Measurements from ENCODE around the gene CHPF.
A peak's percentile ranks its signal among the peaks of the same experiment; 100 is the strongest.

CHPF gene

DNA sequence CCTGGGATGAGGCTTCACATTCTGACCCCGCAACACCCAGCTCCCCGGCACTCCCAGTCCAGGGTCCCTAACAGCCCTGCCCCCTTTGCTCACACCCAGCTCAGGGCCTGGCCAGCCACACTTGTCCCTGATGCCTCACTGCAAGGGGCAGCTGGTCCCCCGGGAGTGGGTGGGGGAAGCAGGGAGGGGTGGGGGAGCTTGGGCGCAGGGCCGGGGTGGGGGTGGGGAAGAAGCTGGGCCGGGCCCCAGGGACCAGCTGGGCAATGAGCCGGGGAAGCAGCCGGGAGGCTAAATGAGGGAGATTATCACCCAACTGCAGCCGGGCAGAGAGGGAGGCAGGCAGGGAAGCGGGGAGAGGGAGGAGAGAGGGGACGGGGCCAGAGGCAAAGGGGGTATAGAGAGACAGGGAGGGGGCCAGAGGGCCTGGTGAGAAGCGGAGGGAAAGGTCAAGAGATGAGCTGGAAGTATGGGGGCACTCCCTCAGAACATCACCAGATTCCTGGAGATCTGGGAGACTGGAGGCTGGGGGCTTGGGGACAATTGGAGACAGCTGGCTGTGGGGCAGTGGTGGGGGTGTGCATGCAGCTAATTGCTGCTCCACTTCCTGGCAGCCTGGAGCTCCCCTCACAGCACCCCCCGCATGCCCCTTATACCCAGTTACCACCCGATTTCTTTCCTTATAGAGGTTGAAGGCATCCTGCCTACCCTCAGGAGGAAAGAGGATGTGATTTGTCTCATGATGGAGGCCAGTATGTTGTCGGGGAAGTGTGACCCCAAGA lies 31.9 kb downstream of the CHPF start:
- no peak for ATAC-seq

DNA sequence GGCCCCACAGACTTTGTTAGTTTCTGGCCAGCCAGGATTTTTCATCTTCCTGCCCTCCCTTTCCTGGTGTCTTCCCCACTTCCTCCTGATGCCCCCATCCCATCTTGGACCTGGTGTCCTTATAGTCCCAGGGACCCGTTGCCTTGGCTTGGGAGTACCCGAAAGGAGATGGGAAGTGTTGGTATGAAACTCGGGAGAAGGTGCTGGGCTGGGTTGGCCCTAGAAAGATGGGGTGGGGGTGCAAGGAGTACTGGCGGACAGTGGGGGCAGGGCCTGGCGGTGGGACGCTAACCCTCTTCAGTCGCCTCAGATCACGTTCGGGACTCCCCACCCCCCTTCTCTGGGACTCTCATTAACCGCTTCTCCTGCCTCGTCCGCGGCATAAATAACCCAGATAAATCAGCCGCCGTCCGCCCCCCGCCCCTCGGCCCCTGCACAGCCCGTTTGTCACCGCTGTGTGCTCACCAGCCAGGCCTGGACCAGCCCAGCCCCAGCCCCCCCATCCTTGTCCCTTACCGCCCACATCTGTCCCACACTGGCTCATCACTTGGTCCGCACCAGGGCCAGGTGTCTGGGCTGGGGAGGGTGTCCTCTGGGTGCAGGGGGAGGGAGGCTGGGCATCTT lies 33.0 kb downstream of the CHPF start:
- ATAC-seq, result no peak

DNA sequence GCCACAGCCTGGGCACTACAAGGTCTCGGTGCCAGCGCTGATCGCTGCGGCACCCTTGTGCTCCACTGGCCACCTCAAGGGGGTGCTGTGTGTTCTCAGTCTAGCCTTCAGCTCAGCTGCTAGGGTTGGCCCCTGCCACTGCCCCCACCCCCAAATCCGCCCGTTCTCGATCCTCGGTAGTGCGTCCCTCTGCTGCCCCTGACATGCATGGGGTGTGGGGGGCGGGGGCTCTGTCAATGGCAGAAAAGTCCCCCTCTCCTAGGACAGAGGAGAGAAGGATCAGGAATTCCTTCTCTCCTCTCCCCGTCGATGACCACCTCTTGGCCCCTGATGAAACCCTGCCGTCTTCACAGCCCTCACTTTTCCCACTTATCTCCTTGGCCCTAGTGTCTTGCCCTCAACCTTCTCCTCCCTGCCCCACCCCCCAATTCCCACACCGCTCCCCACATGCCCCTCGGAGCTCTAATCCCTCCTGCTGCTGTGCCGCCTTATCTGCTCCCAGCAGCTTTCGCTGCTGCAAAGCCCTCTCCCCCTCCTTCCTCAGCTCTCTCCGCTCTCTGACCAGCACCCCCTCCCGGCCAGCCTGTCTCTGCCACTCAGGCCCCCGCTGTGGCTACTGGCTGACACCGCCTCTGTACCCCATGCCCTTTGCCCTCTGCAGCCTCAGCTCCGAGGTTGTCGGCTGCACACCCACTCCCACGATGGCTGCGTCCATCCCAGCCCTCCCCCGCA lies 33.7 kb downstream of the CHPF start:
- peak; percentile 72 to 74 for ATAC-seq

DNA sequence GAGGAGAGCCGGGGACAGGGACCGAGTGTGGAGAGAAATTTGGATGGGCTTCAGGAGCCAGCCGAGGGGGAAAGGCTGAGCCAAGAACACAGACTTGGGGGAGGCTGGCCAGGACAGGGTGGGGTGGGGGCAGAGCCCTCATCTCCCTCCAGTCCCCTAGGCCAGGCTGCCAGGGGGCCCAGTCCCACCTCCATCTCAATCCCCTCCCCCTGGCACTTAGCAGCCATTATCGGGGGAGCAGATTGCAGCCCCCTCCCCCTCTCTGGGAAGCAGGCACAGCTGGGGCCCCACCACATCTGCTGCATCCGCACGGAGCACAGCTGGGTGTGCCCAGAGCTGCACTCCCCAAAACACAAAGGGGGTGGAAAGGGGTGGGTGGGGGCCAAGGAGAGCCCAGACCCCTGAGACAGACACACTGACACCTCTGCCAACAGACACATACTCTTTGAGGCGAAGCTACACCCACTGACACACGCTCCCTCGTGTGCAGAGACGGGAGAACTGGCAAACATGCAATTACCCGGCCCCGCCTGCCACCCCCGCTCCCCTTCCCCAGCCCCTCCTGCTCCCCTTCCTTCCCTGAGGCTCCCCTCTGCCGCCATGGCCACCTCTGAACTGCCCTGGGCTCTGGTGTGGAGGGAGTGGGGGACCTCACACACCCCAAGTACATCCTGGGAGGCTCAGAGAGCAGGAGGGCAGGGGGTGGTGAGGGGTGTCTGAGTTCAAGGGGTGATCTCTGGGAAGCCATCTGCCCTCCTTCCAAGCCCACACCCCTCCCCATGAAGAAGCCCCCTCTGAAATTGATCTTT lies 34.4 kb downstream of the CHPF start:
- ATAC-seq, result peak in 1 of 2 donors; percentile 18

DNA sequence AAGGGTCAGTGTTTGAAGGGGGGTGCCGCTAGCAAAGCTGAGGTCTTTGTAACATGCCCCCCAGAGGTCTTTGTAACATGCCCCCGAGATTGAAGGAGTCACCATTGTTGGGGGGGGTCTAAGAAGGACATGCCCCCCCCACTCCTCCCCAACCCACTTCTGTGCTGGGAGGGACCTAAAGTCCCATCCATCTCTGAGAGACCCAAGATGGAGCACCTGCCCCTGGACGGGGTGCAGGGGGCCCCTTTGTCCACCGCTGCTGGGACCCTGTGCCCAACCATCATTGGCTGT lies 35.2 kb downstream of the CHPF start:
- no peak for ATAC-seq

DNA sequence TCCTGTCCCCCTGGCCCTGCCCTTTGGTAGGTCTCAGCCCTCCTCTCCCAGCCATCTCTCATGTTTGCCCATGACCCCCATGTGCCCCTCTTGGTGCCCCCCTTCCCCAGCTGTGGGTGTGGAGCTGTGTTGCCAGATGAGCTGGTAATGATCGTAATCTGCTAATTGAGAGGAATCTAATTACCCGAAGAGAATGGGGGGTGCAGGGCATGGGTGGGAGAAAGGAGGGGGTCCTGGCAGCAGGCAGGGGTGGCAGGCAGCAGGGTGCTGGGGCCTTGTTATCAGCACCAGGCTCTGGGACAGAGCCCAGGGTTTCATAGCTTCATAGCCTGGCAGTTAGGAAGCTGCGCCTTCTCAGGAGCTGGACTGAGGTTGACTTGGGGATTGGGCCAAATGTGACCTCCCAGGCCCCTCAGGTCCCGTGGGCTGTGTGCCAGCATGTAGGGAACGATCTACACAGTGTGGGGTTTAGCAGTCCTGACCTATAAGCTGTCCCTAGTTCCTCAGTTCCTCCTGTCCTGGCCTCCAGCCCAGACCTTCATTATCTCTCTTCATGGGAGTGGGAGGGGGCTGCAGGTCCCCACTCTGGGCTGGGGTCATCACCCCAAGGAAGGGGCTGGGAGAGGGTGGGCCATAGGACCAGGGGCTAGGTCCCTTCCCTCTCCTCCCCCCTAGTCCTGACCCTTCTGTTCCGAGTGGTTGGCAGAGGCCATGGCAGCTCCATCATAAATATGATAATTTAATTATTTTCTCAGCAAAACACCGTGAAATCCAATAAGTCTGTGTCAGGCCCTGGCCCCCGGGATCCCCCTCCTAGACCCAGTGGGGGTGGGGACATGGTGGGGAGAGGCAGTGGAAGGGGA lies 35.8 kb downstream of the CHPF start:
- ATAC-seq, result no peak

DNA sequence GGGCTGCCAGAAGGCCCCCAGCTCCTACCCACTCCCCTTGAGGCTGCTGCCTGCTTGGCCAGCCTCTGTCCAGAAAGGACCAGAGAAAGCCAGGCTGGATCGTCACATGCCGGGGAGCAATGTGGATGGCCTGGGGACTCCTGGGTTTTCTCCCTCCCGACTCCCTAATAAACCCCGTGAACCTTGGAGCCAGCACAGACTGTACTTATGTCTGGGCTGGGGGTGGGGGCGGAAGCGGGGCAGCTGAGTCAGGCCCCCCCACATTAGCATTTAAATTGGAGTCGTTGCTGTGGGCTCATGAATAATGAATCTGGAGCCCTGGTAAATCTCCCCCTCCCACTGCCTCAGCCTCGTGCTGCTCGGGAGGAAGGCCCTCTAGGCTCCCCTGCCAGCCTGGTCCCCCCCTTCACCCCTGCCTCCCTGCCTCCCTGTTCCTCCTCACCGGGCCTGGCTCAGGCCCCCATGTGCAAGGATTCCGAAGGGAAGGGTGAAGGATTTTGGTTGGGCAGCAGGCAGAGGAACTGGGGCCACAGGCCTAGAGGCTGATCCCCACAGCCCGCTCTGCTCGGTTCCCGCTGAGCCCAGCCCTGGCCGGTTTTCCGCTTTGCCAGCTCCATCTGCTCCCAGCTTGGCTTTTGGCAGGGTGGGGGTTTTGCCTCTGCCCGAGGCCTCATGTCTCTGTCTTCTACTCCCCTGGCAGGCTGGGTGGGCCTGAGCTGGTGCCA lies 36.6 kb downstream of the CHPF start:
- ATAC-seq, result no peak

DNA sequence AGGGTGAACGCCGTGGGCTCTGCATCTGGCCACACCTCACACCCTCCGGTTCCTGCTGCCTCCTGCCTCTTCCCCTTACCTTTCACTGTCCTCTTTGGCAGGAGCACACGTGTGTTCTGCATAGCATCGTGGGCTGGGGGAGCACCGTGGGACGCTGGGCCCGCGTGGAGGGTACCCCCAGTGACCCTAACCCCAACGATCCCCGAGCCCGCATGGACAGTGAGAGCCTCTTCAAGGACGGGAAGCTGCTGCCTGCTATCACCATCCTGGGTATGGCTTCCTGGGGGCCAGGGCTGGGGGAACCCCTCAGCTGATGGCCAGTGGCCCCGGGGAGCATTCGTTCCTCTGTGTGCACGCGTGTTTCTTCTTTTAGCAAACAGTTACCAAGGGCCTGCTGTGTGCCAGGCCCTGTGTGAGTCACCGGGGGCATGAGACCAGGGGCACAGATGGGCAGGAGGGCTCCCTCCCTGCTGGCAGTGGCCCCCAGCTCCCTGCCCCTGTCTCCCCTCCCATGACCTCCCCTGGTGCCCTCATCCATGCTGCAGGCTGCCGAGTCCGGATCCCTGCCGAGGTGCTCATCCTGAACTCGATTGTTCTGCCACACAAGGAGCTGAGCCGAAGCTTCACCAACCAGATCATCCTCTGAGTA lies 37.3 kb downstream of the CHPF start:
- no peak for ATAC-seq

DNA sequence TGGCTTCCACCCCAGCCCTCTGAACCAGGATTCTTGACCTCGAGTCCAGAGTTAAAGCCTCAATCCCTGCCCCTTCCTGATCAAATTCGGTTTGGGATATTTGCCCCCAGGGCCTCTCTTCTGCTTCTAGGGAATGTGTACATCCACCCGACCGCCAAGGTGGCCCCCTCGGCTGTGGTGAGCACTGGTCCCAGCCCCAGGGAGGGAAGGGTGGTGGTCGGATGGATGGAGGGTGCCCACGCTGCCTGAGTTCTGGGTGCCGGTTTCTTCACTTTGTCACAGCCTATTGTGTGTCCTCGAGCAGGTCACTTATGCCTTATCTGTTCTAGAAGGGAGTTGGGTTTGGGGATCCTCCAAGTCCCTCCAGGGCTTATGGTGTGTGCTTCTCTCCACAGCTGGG lies 38.0 kb downstream of the CHPF start:
- no peak for ATAC-seq

DNA sequence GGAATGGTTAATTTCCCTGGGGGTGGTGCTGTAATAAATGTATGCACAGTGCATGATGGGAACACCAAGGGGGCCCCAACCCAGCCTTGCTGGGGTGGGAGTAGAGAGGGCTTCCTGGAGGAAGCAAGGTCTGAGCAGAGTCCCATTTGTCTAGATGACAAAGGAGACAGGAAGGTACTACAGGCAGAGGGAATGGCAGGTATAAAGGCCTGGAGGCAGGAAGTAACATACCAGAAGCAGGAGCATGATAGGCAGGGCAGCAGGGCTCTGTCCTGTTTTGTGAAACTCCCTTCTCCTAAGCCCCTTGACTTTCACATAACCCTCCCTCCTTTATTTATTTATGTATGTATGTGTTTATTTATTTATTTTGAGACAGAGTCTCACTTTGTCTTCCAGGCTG lies 41.0 kb downstream of the CHPF start:
- no peak for ATAC-seq

DNA sequence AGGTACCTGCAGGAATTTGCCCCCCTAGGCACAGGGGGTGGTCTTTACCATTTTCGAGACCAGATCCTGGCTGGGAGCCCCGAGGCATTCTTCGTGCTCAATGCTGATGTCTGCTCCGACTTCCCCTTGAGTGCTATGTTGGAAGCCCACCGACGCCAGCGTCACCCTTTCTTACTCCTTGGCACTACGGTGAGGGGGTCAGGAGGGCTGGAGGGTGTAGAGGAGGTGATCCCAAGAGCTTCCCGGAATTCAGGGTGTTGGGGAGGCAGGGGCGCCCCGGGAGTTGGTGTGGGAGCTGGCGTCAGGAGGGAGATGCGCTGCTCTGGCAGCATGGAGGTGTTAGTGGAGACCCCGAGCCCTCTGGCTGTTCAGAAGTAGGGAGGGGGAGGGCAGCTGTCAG lies 41.8 kb downstream of the CHPF start:
- no peak for ATAC-seq

DNA sequence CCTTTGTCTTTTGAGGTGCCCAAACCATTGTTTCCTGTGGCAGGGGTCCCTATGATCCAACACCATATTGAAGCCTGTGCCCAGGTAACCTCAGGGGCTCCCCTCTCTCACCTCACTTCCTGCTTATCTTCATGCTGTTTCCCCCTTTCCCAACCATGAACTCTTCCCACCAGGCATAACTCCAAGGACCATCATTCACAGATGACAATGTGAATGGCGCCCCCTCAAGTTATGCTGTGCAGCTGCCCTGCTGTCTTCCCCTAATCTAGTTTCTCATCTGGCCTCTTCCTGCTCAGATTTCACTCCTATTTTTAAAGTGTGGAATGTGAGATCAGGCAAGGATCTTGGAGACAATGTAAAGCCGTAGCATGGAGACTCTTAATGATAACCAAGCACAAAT lies 43.5 kb downstream of the CHPF start:
- ATAC-seq, result no peak

DNA sequence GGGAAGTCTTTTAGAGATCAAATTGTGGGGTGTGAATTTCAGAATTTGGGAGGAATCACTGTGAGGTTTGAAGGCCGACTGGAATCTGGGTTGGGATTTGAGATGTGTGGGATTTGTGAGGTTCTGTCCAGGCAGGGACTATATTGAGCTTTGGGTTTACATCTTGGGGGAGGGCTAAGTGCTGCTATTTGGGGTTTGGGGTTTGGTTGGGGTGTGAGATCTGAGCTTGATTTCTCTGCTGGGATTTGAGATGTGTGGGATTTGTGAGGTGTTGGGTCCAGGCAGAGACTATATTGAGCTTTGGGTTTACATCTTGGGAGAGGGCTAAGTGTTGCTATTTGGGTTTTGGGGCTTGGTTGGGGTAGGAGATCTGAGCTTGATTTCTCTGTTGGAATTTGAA lies 44.1 kb downstream of the CHPF start:
- no peak for ATAC-seq

DNA sequence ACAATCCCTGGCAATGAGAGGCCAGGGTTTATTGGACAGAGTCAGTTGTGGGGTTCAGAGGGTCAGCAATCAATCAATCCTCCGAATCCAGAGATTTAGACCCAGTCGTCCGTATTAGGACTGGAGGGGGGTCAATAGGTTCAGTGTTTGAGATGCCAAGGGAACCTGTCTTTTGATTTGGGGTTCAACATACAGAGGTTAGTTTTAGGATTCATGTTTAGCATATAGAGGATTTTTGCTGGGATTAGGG lies 44.6 kb downstream of the CHPF start:
- ATAC-seq, result no peak

DNA sequence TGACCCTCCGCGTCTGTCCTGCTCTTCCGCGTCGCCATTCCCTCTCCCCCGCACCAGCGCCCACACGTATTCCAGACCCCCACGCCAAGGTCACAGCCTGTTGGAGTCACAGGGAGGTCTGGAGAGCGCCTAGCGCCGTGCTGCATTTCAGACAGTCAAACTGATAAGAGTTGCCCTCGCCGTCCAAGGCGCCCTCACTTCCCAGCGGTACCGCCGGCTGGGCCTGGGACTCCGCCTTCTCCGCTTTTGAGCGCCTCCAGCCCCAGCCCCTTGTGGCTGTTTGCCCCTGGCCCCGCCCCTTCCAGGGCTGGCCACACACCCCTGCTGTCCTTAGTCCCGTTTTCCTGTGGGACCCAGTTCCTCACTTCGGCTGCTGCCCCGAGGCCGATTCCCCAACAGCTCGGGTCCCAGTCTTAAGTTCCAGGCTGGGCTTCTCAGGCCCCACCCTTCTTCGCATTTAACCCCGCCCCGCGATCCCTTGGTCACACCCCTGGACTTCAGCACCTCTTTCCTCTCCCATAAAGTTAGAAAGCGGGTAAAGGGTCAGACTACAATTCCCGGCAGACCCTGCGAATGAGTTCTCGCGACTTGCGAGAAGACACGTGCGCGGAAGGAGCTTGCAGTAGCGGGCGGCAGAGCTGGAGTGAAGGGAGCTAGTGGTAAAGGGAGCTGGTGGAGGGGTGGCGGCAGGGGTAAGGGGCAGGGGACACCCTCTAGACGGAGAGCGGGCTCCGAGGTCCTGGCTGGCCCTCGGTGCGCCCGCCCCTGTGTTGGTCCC lies 45.1 kb downstream of the CHPF start, which contains the start of gene GMPPA:
Gene GMPPA, plus strand, starts transcription at position 612 of the 778 bp plus-strand sequence. CDS start 1,085 bp downstream, outside the sequence.
- ATAC-seq, result peak; percentile 96 to 97

DNA sequence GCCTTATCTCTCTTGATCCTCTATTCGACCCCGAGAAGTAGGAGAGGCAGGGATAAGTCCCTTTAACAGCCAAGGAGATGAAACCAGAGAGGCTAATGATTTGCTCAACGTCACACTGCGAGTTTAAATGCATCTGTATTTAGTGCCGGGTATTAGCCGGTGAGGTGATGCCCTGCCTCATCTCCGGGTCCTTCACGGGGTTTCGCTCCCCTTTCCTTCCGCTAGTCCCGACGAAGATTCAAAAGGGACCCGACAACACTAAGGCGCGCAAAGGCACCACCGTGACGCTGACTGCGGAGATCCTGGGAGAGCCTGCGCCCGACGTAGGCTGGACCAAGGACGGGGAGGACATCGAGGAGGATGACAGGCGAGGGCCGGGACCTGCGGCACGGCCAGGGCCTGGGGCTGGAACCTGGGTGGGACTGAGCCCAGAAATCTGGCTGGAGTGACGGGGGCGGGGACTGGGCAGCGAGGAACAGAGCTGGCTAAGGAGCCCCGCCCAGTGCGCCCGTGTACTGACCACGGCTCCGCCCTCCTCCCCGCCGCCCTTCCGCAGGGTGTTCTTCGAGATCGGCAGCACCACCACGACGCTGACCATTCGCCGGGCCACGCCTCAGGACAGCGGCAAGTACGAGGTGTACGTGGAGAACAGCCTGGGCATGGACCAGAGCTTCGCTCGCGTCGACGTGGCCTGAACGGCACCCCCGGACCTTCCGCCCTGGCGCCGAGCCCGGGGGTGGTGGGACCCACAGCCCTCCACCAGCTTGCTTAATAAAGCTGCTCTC lies 45.9 kb downstream of the CHPF start:
- ATAC-seq, result peak in 1 of 2 donors; percentile 5

DNA sequence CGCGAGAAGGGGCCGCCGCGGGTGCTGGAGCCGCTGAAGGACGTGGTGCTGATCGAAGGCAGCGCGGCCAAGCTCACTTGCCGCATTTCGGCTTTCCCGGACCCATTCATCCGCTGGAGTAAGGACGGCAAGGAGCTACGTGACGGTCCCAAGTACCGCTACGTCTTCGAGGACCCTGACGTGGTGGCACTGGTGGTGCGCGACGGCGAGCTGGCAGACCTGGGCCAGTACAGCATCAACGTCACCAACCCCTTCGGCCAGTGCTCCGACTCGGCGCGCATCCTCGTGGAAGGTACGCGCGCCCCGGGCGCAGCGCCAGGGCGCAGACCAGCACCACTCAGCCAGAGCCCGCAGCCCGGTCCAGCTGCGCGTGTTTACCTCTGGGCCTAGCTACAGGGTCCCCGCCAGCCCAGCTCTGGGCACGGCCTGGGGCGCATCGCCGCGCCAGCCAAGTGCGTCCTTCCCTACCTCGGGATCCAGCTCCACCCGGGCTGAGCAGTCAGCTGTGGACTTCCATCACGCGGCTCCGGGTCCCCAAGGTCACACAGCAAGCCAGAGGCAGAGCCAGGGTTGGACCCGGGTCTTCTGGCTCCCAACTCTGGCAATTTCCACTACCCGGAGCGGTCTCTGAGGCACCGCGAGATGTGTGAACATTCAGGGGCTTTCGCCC lies 46.6 kb downstream of the CHPF start:
- no peak for ATAC-seq

DNA sequence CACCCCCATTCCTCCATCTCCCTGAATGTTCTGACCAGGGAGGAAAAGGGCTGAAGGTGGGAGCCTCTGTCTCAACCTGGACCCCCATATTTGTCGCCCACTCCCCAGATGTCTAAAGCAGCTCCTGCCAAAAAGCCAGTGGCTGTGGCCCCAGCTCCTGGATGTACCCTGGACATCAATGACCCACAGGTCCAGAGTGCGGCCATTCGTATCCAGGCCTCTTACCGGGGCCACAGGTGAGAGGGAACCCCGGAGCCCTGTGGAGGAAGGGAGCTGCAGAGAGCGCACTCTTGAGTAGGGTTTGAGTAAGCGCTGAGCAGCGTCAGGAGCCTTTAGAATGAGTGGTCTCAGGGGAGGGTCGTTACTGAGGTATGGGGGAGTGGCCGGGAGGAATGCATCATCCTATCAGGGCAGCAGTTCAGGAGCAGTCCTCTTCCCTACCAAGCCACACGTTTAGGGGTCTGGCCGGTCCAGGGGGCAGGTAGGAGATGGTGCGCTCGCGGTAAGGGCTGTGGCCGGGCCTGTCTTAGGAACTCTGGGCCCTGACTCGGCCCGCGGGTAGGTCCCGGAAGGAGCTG lies 47.3 kb downstream of the CHPF start:
- no peak for ATAC-seq

Data from activated CD4-positive, CD25-positive, alpha-beta regulatory T cell treated with anti-CD3 and anti-CD28 coated beads, Interleukin-2, amount 50 U/mL, for 24 hours (primary cell).